Measurements from ENCODE around the gene CERS2. TPM values are rescaled to one million over a fixed set of nuclear protein-coding genes. Genes with fewer than 3 reads are reported as not detected.

CERS2 gene
- total and polyA plus RNA-seq, 2 of the 13 experiments (the other 11 are each of a cell fraction or from before 2014, with no cell fraction given) = 269 to 298 TPM

DNA sequence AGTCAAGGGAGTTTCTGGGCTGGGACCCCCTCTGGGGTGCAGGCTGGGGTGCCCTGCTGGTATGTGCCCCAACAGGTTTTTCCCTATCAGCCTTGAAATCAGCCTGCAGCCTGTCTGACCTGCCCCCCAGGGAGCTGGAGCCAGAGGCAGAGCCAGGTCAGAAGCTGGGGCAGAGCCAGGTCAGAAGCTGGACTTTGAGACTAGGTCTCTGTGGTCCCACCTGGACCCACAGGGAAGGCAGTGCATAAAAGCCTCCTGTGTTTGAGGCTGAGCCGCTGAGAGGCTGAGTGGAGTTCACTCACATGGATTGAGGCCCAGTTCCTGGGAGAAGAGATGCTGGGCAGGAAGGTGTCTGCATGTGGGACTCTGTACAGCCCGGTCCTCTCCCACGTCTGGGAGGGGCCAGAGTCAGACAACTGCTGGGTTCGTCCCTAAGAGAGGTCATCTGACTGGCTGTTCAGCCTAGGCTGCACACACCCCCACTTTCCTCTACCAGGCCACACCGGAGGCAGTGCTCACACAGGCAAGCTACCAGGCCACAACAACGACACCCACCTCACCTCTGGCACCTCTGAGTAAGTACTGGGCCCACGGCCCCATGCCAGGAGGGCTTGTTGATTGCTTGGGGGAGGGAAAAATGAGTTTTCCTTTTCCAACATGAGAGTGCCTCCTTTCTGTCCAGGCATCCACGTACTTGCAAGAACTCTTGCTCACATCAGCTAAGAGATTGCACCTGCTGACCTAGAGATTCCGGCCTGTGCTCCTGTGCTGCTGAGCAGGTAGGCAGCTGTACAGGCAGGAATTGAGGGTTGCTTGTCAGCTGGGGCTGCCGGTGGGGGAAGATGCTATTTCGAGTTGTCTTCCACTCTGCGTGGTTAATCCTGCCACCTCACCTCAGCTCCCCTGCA, 7.4 kb upstream of the CERS2 start, which contains the start of gene ANXA9 (continued):
- TF ChIP-seq, protein P1, sequence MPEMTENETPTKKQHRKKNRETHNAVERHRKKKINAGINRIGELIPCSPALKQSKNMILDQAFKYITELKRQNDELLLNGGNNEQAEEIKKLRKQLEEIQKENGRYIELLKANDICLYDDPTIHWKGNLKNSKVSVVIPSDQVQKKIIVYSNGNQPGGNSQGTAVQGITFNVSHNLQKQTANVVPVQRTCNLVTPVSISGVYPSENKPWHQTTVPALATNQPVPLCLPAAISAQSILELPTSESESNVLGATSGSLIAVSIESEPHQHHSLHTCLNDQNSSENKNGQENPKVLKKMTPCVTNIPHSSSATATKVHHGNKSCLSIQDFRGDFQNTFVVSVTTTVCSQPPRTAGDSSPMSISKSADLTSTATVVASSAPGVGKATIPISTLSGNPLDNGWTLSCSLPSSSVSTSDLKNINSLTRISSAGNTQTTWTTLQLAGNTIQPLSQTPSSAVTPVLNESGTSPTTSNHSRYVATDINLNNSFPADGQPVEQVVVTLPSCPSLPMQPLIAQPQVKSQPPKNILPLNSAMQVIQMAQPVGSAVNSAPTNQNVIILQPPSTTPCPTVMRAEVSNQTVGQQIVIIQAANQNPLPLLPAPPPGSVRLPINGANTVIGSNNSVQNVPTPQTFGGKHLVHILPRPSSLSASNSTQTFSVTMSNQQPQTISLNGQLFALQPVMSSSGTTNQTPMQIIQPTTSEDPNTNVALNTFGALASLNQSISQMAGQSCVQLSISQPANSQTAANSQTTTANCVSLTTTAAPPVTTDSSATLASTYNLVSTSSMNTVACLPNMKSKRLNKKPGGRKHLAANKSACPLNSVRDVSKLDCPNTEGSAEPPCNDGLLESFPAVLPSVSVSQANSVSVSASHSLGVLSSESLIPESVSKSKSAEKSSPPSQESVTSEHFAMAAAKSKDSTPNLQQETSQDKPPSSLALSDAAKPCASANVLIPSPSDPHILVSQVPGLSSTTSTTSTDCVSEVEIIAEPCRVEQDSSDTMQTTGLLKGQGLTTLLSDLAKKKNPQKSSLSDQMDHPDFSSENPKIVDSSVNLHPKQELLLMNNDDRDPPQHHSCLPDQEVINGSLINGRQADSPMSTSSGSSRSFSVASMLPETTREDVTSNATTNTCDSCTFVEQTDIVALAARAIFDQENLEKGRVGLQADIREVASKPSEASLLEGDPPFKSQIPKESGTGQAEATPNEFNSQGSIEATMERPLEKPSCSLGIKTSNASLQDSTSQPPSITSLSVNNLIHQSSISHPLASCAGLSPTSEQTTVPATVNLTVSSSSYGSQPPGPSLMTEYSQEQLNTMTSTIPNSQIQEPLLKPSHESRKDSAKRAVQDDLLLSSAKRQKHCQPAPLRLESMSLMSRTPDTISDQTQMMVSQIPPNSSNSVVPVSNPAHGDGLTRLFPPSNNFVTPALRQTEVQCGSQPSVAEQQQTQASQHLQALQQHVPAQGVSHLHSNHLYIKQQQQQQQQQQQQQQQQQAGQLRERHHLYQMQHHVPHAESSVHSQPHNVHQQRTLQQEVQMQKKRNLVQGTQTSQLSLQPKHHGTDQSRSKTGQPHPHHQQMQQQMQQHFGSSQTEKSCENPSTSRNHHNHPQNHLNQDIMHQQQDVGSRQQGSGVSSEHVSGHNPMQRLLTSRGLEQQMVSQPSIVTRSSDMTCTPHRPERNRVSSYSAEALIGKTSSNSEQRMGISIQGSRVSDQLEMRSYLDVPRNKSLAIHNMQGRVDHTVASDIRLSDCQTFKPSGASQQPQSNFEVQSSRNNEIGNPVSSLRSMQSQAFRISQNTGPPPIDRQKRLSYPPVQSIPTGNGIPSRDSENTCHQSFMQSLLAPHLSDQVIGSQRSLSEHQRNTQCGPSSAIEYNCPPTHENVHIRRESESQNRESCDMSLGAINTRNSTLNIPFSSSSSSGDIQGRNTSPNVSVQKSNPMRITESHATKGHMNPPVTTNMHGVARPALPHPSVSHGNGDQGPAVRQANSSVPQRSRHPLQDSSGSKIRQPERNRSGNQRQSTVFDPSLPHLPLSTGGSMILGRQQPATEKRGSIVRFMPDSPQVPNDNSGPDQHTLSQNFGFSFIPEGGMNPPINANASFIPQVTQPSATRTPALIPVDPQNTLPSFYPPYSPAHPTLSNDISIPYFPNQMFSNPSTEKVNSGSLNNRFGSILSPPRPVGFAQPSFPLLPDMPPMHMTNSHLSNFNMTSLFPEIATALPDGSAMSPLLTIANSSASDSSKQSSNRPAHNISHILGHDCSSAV (CRISPR knock-in tag; IDR thresholded peaks at IDR 0.05; ENCODE audit: borderline replicate concordance) = no peak
- TF ChIP-seq, protein P2, sequence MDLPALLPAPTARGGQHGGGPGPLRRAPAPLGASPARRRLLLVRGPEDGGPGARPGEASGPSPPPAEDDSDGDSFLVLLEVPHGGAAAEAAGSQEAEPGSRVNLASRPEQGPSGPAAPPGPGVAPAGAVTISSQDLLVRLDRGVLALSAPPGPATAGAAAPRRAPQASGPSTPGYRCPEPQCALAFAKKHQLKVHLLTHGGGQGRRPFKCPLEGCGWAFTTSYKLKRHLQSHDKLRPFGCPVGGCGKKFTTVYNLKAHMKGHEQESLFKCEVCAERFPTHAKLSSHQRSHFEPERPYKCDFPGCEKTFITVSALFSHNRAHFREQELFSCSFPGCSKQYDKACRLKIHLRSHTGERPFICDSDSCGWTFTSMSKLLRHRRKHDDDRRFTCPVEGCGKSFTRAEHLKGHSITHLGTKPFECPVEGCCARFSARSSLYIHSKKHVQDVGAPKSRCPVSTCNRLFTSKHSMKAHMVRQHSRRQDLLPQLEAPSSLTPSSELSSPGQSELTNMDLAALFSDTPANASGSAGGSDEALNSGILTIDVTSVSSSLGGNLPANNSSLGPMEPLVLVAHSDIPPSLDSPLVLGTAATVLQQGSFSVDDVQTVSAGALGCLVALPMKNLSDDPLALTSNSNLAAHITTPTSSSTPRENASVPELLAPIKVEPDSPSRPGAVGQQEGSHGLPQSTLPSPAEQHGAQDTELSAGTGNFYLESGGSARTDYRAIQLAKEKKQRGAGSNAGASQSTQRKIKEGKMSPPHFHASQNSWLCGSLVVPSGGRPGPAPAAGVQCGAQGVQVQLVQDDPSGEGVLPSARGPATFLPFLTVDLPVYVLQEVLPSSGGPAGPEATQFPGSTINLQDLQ (CRISPR knock-in tag; IDR thresholded peaks at IDR 0.05) = peak; percentile 49; the same call in 1 of the 2 replicates
- TF ChIP-seq ZBTB7A (CRISPR knock-in tag; IDR thresholded peaks at IDR 0.05) = 0 out of 2 replicates have a peak, but pooled peaks have one; percentile 51
- TF ChIP-seq ZSCAN30 (CRISPR knock-in tag; IDR thresholded peaks at IDR 0.05) = no peak
- TF ChIP-seq ASH2L (IDR thresholded peaks at IDR 0.05; ENCODE audit: insufficient read length, low read depth, low read length) = peak; percentile 56
- TF ChIP-seq, protein P3, sequence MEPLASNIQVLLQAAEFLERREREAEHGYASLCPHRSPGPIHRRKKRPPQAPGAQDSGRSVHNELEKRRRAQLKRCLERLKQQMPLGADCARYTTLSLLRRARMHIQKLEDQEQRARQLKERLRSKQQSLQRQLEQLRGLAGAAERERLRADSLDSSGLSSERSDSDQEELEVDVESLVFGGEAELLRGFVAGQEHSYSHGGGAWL (CRISPR knock-in tag; IDR thresholded peaks at IDR 0.05) = peak; percentile 41; the same call in 1 of the 2 replicates
- TF ChIP-seq ZNF296 (CRISPR knock-in tag; conservative IDR thresholded peaks at IDR 0.05) = 0 out of 2 replicates have a peak, but pooled peaks have one; percentile 31
- TF ChIP-seq, protein P4, sequence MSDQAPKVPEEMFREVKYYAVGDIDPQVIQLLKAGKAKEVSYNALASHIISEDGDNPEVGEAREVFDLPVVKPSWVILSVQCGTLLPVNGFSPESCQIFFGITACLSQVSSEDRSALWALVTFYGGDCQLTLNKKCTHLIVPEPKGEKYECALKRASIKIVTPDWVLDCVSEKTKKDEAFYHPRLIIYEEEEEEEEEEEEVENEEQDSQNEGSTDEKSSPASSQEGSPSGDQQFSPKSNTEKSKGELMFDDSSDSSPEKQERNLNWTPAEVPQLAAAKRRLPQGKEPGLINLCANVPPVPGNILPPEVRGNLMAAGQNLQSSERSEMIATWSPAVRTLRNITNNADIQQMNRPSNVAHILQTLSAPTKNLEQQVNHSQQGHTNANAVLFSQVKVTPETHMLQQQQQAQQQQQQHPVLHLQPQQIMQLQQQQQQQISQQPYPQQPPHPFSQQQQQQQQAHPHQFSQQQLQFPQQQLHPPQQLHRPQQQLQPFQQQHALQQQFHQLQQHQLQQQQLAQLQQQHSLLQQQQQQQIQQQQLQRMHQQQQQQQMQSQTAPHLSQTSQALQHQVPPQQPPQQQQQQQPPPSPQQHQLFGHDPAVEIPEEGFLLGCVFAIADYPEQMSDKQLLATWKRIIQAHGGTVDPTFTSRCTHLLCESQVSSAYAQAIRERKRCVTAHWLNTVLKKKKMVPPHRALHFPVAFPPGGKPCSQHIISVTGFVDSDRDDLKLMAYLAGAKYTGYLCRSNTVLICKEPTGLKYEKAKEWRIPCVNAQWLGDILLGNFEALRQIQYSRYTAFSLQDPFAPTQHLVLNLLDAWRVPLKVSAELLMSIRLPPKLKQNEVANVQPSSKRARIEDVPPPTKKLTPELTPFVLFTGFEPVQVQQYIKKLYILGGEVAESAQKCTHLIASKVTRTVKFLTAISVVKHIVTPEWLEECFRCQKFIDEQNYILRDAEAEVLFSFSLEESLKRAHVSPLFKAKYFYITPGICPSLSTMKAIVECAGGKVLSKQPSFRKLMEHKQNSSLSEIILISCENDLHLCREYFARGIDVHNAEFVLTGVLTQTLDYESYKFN (CRISPR knock-in tag; conservative IDR thresholded peaks at IDR 0.05) = peak; percentile 88
- TF ChIP-seq ZNF879 (CRISPR knock-in tag; IDR thresholded peaks at IDR 0.05) = no peak
- TF ChIP-seq POLR2A (IDR thresholded peaks at IDR 0.05; ENCODE audit: insufficient read depth in 1 of 2, low read depth in 2 of 2, low read length in 2 of 2) = peak; percentile 54 to 75
- TF ChIP-seq ZNF225 (CRISPR knock-in tag; IDR thresholded peaks at IDR 0.05) = peak; percentile 18; the same call in 1 of the 2 replicates
- TF ChIP-seq KDM6A (CRISPR knock-in tag; IDR thresholded peaks at IDR 0.05; ENCODE audit: low read depth) = peak; percentile 43; the same call in 1 of the 2 replicates
- TF ChIP-seq ZSCAN9 (CRISPR knock-in tag; IDR thresholded peaks at IDR 0.05; ENCODE audit: borderline replicate concordance) = peak; percentile 66; the same call in 1 of the 2 replicates
